GM18867 (cell line): ENCODE measurements around the gene PIK3C2A.
"Not testable (repeated sequence)": the region's sequence is repeated elsewhere in the genome, so short reads cannot be mapped to it uniquely, and the experiment has no call there.

Experiments
- ATAC-seq: cut with Tn5 transposase; IDR thresholded peaks from one replicate; pipeline ENCODE4 v1.9.1; 2021; ENCODE audit warnings: mild to moderate bottlenecking, moderate library complexity; ENCODE audit not compliant: unreplicated experiment

PIK3C2A gene

GRCh38 chr11:17207317-17208256, at the start of gene PIK3C2A:
Gene PIK3C2A (minus strand): TSS chr11:17207986. CDS start chr11:17169741, 38,245 bp downstream.
- ATAC-seq, result peak; percentile 98

- no peak for ATAC-seq
Measured at GRCh38 chr11:17257196-17257595, 49.4 kb upstream of the PIK3C2A start.

DNA sequence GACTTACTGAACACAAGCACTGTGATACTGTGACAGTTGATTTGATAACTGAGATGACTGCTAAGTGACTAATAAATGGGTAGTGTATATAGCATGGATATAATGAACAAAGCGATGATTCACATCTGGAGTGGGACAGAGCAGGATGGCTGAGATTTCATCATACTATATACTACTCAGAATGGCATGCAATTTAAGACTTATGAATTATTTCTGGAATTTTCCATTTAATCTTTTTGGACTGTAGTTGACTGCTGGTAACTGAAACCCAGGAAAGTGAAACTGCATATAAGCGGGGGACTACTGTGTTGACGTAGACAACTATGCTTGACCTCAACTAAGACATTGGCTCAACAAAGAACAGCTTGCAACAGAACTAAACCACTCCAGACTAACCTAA, 48.7 kb upstream of the PIK3C2A start:
- no peak for ATAC-seq

DNA sequence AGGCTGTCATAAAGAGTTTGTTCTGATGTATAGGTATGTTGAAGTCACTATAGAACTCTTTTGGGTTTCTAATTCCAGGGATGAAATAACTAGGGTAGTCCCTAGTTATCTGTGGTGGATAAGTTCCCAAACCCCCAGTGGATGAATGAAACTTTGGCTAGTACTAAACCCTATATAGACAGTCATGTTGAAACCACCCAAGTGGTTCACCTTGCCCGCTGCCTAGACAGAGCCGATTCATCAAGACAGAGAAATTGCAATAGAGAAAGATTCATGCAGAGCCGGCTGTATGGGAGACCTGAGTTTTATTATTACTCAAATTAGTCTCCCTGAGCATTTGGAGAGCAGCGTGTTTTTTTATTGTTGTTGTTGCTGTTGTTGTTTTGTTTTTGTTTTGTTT, 44.9 kb upstream of the PIK3C2A start:
- ATAC-seq, result no peak

- no peak for ATAC-seq
Measured at GRCh38 chr11:17250561-17251350, 43.0 kb upstream of the PIK3C2A start.

GRCh38 chr11:17244046-17244445, 36.3 kb upstream of the PIK3C2A start:
- ATAC-seq, result peak; percentile 88

- ATAC-seq, result not testable (repeated sequence)
Measured at GRCh38 chr11:17242954-17243353, 35.2 kb upstream of the PIK3C2A start.

- ATAC-seq, result no peak
Measured at GRCh38 chr11:17240780-17241179, 33.0 kb upstream of the PIK3C2A start.

DNA sequence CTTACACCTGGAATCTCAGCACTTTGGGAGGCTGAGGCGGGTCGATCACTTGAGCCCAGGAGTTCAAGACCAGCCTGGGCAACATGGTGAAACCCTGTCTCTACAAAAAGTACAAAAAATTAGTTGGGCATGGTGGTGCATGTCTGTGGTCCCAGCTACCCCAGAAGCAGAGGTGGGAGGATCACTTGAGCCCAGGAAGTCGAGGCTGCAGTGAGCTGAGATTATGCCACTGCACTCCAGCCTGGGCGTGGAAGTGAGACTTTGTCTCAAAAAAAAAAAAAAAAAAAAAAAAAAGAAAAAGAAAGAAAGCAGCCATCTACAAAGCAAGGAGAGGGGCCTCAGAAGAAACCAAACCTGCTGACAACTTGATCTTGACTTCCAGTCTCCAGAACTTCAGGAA, 32.1 kb upstream of the PIK3C2A start:
- ATAC-seq, result not testable (repeated sequence)

DNA sequence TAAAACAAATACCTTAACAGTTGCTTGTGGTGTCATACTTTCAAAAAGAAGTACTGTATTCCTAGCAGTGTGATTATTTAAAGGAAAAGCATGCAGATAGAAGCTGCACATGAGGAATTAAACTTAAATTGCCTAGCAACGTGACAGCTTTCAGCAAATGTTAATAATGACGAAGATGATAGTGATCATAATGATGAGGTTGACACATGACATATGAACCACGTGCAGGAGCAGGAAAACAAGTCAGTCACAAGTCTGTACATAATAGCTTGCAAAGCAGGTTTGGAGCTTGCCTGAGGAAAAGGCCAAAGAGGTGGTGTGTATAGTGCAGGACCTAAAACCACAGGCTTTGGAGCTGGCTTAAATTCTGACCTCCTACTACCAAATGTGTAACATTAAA, 30.6 kb upstream of the PIK3C2A start:
- ATAC-seq, result no peak

GRCh38 chr11:17233101-17233500, 25.3 kb upstream of the PIK3C2A start:
- no peak for ATAC-seq

DNA sequence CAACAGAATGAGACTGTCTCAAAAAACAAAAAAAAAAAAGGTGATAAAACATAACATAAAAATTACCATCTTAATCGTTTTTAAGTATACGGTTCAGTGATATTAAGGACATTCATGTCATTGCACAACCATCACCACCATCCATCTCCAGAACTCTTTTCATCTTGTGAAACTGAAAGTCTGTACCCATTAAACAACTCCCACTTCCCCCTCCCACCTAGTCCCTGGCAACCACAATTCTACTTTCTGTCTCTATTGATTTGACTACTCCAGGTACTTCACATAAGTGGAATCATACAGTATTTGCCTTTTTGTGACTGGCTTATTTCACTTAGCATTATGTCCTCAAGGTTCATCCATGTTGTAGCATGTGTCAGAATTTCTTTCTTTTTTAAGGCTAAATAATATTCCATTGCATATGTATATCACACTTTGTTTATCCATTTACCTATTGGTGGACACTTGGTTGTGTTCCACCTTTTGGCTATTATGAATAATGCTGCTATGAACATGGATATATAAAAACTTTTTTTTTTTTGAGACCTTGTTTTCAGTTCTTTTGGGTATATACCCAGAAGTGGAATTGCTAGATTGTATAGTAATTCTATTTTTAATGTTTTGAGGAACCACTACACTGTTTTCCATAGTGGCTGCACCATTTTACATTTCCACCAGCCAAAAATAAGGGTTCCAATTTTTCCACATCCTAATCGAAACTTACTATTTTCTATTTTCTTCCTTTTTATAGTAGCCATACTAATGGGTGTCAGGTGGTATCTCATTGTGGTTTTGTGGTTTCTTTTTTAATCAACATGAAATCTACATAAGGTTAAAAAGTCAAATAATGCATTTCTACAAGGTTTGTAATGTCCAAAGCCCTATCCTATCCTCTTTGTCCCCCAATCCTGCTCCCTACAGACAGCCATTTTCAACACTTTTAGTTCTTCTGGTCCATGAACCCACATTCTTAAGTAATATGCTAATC, 23.4 kb upstream of the PIK3C2A start:
- ATAC-seq, result peak; percentile 92

DNA sequence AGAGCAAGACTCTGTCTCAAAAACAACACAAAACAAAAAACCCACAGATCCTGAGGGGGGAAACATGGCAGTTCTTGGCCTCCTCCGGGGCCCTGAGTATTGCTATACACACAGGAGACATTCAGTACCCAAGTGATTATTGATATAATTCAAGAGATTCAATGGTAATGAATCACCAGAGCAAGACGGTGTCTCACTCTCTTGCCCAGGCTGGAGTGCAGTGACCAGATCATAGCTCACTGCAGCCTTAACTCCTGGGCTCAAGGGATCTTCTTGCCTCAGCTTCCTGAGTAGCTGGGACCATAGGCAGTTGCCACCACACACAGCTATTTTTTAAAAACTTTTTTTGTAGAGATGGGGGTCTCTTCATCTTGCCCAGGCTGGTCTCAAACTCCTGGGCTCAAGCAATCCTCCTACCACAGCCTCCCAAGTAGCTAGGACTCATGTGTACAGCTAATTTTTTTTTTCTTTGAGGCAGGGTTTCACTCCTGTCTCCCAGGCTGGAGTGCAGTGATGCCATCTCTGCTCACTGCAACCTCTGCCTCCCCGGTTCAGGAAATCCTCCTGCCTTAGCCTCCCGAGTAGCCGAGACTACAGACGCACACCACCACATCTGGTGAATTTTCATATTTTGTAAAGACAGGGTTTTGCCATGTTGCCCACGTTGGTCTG, 21.8 kb upstream of the PIK3C2A start:
- no peak for ATAC-seq

GRCh38 chr11:17228186-17228925, 20.6 kb upstream of the PIK3C2A start:
- ATAC-seq, result not testable (repeated sequence)

DNA sequence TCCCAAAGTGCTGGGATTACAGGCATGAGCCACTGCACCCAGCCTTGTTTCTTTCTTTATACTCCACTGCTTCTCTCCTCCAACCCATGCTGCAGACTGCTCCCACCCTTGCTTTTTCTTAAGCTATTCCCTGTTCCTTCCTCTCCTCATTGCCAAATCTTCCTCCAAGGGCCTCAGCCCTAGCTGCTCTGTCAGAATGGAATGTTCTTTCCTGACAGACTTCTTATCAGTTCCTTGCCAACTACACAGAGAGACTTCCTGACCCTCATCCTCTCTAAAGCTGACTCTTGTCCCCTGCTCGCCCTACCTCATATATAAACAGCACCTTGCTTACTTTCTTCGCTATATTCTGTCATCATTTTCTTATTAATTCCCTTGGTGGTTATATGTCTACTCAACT, 16.9 kb upstream of the PIK3C2A start:
- ATAC-seq, result no peak

GRCh38 chr11:17221968-17222367, 14.2 kb upstream of the PIK3C2A start:
- no peak for ATAC-seq

DNA sequence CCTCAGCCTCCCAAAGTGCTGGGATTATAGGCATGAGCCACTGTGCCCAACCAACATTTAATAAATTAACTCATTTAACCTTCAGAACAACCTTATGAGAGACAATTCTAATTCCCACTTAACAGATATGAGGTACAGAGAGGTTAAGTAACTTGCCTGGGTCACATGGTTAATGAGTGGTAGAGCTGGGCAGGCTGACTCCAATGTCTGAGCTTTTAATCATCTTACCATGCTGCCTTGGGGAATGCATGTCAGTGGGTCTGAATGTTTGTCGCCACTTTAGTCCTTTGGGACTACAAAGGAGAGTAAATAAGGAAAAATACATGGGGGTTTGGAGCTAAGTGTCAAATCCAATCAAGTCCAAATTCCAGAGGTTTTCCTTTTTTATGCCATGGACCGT, 11.2 kb upstream of the PIK3C2A start:
- ATAC-seq, result no peak

DNA sequence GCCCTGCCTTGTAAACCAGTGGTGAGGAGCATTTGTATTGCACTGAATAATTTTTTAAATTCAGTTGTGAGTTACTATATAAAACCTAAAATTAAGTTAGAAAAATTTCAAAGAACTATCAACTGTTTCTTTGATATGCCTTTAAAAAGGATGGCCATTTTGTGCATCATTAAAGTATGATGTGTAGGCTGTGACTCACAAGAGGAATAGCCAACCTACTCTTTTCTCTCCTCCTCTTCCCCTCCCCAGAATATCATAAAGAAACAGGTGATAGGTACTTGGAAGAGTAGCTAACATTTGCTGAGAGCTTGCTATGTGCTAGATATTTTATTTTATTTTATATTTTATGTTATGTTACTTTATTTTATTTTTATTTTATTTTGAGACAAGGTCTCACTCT, 10.6 kb upstream of the PIK3C2A start:
- ATAC-seq, result no peak

DNA sequence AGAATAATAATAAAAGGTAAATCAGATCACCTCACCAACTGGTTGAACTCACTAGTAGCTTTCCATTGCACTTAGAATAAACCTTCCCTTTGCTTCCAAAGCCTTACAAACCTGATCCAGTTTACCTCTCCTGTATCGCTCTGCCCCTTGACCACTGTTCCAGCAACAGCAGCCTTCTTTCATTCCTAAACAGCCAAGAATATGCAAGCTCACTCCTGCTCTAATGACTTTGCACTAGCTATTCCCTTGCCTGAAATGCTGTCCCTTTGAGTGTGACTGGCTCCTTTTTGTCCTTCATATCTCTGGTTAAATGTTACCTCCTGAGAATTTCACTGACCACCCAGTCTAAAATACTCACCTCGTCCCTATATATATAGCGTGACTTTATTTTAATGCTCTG, 9.6 kb upstream of the PIK3C2A start:
- ATAC-seq, result no peak
